ENCODE measurements around the gene METTL5. TPM values are rescaled to one million over a fixed set of nuclear protein-coding genes. Genes with fewer than 3 reads are reported as not detected.
A peak's percentile ranks its signal among the peaks of the same experiment; 100 is the strongest.
"Not testable (repeated sequence)": the region's sequence is repeated elsewhere in the genome, so short reads cannot be mapped to it uniquely, and the experiment has no call there.

The METTL5 gene
- total RNA-seq, 1 donor from 2014 or later = 30.4 TPM

GRCh38 chr2:169834401-169834800 is 9.7 kb upstream of the METTL5 start:
- DNase-seq (ENCODE audit: low read depth in 2 of 2) = no peak

- peak in 1 of 2 donors; percentile 61 for DNase-seq (ENCODE audit: low read depth in 2 of 2)
Observed at GRCh38 chr2:169828141-169828811, 3.6 kb upstream of the METTL5 start.

GRCh38 chr2:169827272-169828140 is 2.8 kb upstream of the METTL5 start, which contains the start of gene UBR3:
Gene UBR3, plus strand, starts transcription at chr2:169827454. Its CDS starts 54 bp downstream, at chr2:169827508.
- peak; percentile 84 to 94 for DNase-seq (ENCODE audit: low read depth in 2 of 2)

- DNase-seq (ENCODE audit: low read depth in 2 of 2) = no peak
Observed at GRCh38 chr2:169823996-169824372, 721 bp downstream of the METTL5 start.

- no peak for DNase-seq (ENCODE audit: low read depth in 2 of 2)
Observed at GRCh38 chr2:169822785-169823392, 1.8 kb downstream of the METTL5 start.

GRCh38 chr2:169822036-169822435 is 2.7 kb downstream of the METTL5 start:
- no peak for DNase-seq (ENCODE audit: low read depth in 2 of 2)

GRCh38 chr2:169820101-169820500 is 4.6 kb downstream of the METTL5 start:
- DNase-seq (ENCODE audit: low read depth in 2 of 2) = not testable (repeated sequence)

GRCh38 chr2:169819106-169819505 is 5.6 kb downstream of the METTL5 start:
- peak in 1 of 2 donors; percentile 68 for DNase-seq (ENCODE audit: low read depth in 2 of 2)

- no peak for DNase-seq (ENCODE audit: low read depth in 2 of 2)
Observed at GRCh38 chr2:169818241-169818640, 6.5 kb downstream of the METTL5 start.

GRCh38 chr2:169817369-169817768 is 7.3 kb downstream of the METTL5 start:
- DNase-seq (ENCODE audit: low read depth in 2 of 2) = not testable (repeated sequence)

- not testable (repeated sequence) for DNase-seq (ENCODE audit: low read depth in 2 of 2)
Observed at GRCh38 chr2:169816961-169817360, 7.7 kb downstream of the METTL5 start.

GRCh38 chr2:169815849-169816248 is 8.9 kb downstream of the METTL5 start:
- peak in 1 of 2 donors; percentile 47 for DNase-seq (ENCODE audit: low read depth in 2 of 2)

- DNase-seq (ENCODE audit: low read depth in 2 of 2) = no peak
Observed at GRCh38 chr2:169808221-169808620, 16.5 kb downstream of the METTL5 start.

GRCh38 chr2:169806586-169806985 is 18.1 kb downstream of the METTL5 start:
- DNase-seq (ENCODE audit: low read depth in 2 of 2) = no peak

GRCh38 chr2:169803480-169803879 is 21.2 kb downstream of the METTL5 start:
- DNase-seq (ENCODE audit: low read depth in 2 of 2) = no peak

GRCh38 chr2:169798718-169799592 is 25.8 kb downstream of the METTL5 start, which contains the start of gene SSB:
Gene SSB, plus strand, starts transcription at chr2:169798871. Its CDS starts 2,090 bp downstream, at chr2:169800961.
- DNase-seq (ENCODE audit: low read depth in 2 of 2) = peak; percentile 80 to 93

GRCh38 chr2:169798397-169798717 is 26.3 kb downstream of the METTL5 start:
- no peak for DNase-seq (ENCODE audit: low read depth in 2 of 2)

- DNase-seq (ENCODE audit: low read depth in 2 of 2) = no peak
Observed at GRCh38 chr2:169797601-169798000, 27.1 kb downstream of the METTL5 start.

GRCh38 chr2:169796441-169796840 is 28.3 kb downstream of the METTL5 start:
- no peak for DNase-seq (ENCODE audit: low read depth in 2 of 2)

GRCh38 chr2:169795181-169795580 is 29.5 kb downstream of the METTL5 start:
- no peak for DNase-seq (ENCODE audit: low read depth in 2 of 2)

GRCh38 chr2:169790581-169790980 is 34.1 kb downstream of the METTL5 start:
- DNase-seq (ENCODE audit: low read depth in 2 of 2) = no peak
